ENCODE measurements around the gene RFPL2.

RFPL2 gene

GRCh38 chr22:32177221-32177765 lies 27.6 kb downstream of the RFPL2 start:
- TF ChIP-seq CTCF (IDR thresholded peaks at IDR 0.05; ENCODE audit: borderline replicate concordance, extremely low read depth, low read length, poor library complexity, severe bottlenecking) (no peak), EZH2 (IDR thresholded peaks at IDR 0.05; ENCODE audit: borderline replicate concordance, low read depth, low read length, severe bottlenecking) (no peak)
- ATAC-seq (ENCODE audit: insufficient read depth, low read depth) = no peak
- Histone ChIP-seq H4K20me1 (ENCODE audit: insufficient read depth, low read length) (no peaks in the 10 kb centered on the region), H2AFZ (ENCODE audit: low read depth, low read length) (no peak overlapping the region), H3K4me1 (ENCODE audit: insufficient read depth, low read length) (no peaks in the 10 kb centered on the region), H3K27ac (ENCODE audit: low read length) (no peak overlapping the region), H3K27me3 (ENCODE audit: insufficient read depth, low read length, poor library complexity) (no peaks in the 10 kb centered on the region), H3K79me2 (ENCODE audit: insufficient read depth, low read length) (no peaks in the 10 kb centered on the region), H3K4me3 (ENCODE audit: low read depth in 1 of 2, low read length in 2 of 2) (no peak overlapping the region), H3K9ac (ENCODE audit: low read depth, low read length) (no peak overlapping the region), H3K36me3 (ENCODE audit: insufficient read depth, low read length) (no peaks in the 10 kb centered on the region), H3K4me2 (ENCODE audit: insufficient read depth, low read length) (no peak overlapping the region), H3K9me3 (ENCODE audit: insufficient read depth, low read length, severe bottlenecking) (no peaks in the 10 kb centered on the region)
- DNase-seq = no peak

GRCh38 chr22:32175683-32176644 lies 28.9 kb downstream of the RFPL2 start:
- Histone ChIP-seq H3K79me2 (ENCODE audit: insufficient read depth, low read length) (no peaks in the 10 kb centered on the region), H3K4me3 (ENCODE audit: low read depth in 1 of 2, low read length in 2 of 2) (no peak overlapping the region), H3K36me3 (ENCODE audit: insufficient read depth, low read length) (no peaks in the 10 kb centered on the region), H3K4me1 (ENCODE audit: insufficient read depth, low read length) (no peaks in the 10 kb centered on the region), H3K27ac (ENCODE audit: low read length) (no peak overlapping the region), H3K9me3 (ENCODE audit: insufficient read depth, low read length, severe bottlenecking) (no peaks in the 10 kb centered on the region), H3K4me2 (ENCODE audit: insufficient read depth, low read length) (no peak overlapping the region), H3K27me3 (ENCODE audit: insufficient read depth, low read length, poor library complexity) (no peaks in the 10 kb centered on the region), H3K9ac (ENCODE audit: low read depth, low read length) (no peak overlapping the region), H4K20me1 (ENCODE audit: insufficient read depth, low read length) (no peaks in the 10 kb centered on the region), H2AFZ (ENCODE audit: low read depth, low read length) (no peak overlapping the region)
- DNase-seq = no peak
- ATAC-seq (ENCODE audit: insufficient read depth, low read depth) = no peak
- TF ChIP-seq CTCF (IDR thresholded peaks at IDR 0.05; ENCODE audit: borderline replicate concordance, extremely low read depth, low read length, poor library complexity, severe bottlenecking) (no peak), EZH2 (IDR thresholded peaks at IDR 0.05; ENCODE audit: borderline replicate concordance, low read depth, low read length, severe bottlenecking) (no peak)

- H3K4me3 ChIP-seq (ENCODE audit: low read depth in 1 of 2, low read length in 2 of 2) = no peak overlapping the region
Observed at GRCh38 chr22:32175115-32175514, 29.8 kb downstream of the RFPL2 start.

GRCh38 chr22:32165681-32166080 lies 39.2 kb downstream of the RFPL2 start:
- Histone ChIP-seq H3K27ac (ENCODE audit: low read length) (no peak overlapping the region), H3K27me3 (ENCODE audit: insufficient read depth, low read length, poor library complexity) (peaks cover 4% of the 10 kb centered on the region), H3K9me3 (ENCODE audit: insufficient read depth, low read length, severe bottlenecking) (no peaks in the 10 kb centered on the region), H4K20me1 (ENCODE audit: insufficient read depth, low read length) (no peaks in the 10 kb centered on the region; the same call in 1 of the 2 replicates), H3K4me1 (ENCODE audit: insufficient read depth, low read length) (no peaks in the 10 kb centered on the region), H3K36me3 (ENCODE audit: insufficient read depth, low read length) (no peaks in the 10 kb centered on the region), H3K9ac (ENCODE audit: low read depth, low read length) (no peak overlapping the region), H3K4me2 (ENCODE audit: insufficient read depth, low read length) (no peak overlapping the region), H3K4me3 (ENCODE audit: low read depth in 1 of 2, low read length in 2 of 2) (no peak overlapping the region), H3K79me2 (ENCODE audit: insufficient read depth, low read length) (no peaks in the 10 kb centered on the region), H2AFZ (ENCODE audit: low read depth, low read length) (no peak overlapping the region)
- ATAC-seq (ENCODE audit: insufficient read depth, low read depth) (no peak), DNase-seq (no peak)
- TF ChIP-seq CTCF (IDR thresholded peaks at IDR 0.05; ENCODE audit: borderline replicate concordance, extremely low read depth, low read length, poor library complexity, severe bottlenecking) (no peak), EZH2 (IDR thresholded peaks at IDR 0.05; ENCODE audit: borderline replicate concordance, low read depth, low read length, severe bottlenecking) (no peak)

More at GRCh38 chr22:32175115-32175514, 29.8 kb downstream of the RFPL2 start:
- ATAC-seq (ENCODE audit: insufficient read depth, low read depth) (no peak), DNase-seq (no peak)
- H3K4me1 ChIP-seq (ENCODE audit: insufficient read depth, low read length) = no peaks in the 10 kb centered on the region
- no peak overlapping the region for H3K27ac ChIP-seq (ENCODE audit: low read length)
- no peaks in the 10 kb centered on the region for H3K79me2 ChIP-seq (ENCODE audit: insufficient read depth, low read length)
- H3K9me3 ChIP-seq (ENCODE audit: insufficient read depth, low read length, severe bottlenecking) = no peaks in the 10 kb centered on the region
- no peak overlapping the region for H3K9ac ChIP-seq (ENCODE audit: low read depth, low read length)
- H2AFZ ChIP-seq (ENCODE audit: low read depth, low read length) = no peak overlapping the region
- H3K4me2 ChIP-seq (ENCODE audit: insufficient read depth, low read length) = no peak overlapping the region
- no peaks in the 10 kb centered on the region for H4K20me1 ChIP-seq (ENCODE audit: insufficient read depth, low read length)
- no peak for TF ChIP-seq EZH2 (IDR thresholded peaks at IDR 0.05; ENCODE audit: borderline replicate concordance, low read depth, low read length, severe bottlenecking)
- H3K36me3 ChIP-seq (ENCODE audit: insufficient read depth, low read length) = no peaks in the 10 kb centered on the region
- H3K27me3 ChIP-seq (ENCODE audit: insufficient read depth, low read length, poor library complexity) = no peaks in the 10 kb centered on the region

Measured in DND-41 (cell line).